SK-N-SH (cell line): ENCODE measurements around the gene NPRL2. TPM values are rescaled to one million over a fixed set of nuclear protein-coding genes. Genes with fewer than 3 reads are reported as not detected.

ENCODE experiments used
- CTCF ChIA-PET: fragments of 300-600, 350-600 bp; formaldehyde crosslinking; extraction: SDS; loops from one replicate; lab custom pipeline; 2021; lab: Yijun Ruan, JAX
- POLR2A ChIA-PET: fragments of 350-600 bp; sonication (Branson Sonifier 250); formaldehyde crosslinking; extraction: SDS; loops from one replicate; lab custom pipeline; 2020; ENCODE audit warnings: antibody characterized with exemption, inconsistent platforms; lab: Yijun Ruan, JAX
- DNase-seq: peaks from one replicate; pipeline ENCODE4 v3.0.0; 2012
- H2AFZ ChIP-seq: fragments of 200-600 bp; sonication (generic); 2 replicates; pipeline ENCODE4 v1.8.1; 2016; ENCODE audit warnings: antibody characterized with exemption, mild to moderate bottlenecking, low read depth
- H3F3A ChIP-seq: fragments of 200-600 bp; sonication (generic); replicated peaks from 2 replicates; pipeline ENCODE3; 2016; ENCODE audit warnings: antibody characterized with exemption, mild to moderate bottlenecking; ENCODE audit not compliant: insufficient read depth
- H3K27ac ChIP-seq, 2 experiments: fragments of 200-500 bp in 1 of 2; fragments of 200-600 bp in 1 of 2; sonication (Bioruptor generic) in 1 of 2; sonication (generic), shearing (Covaris generic) in 1 of 2; 2 replicates each; pipeline versions ENCODE4 v1.5.1 to v1.6.1; 2014 to 2016; ENCODE audit warnings: low read depth in 2 of 2, inconsistent platforms in 1 of 2, low read length in 1 of 2, mild to moderate bottlenecking in 1 of 2, mixed read lengths in 1 of 2
- H3K27me3 ChIP-seq: fragments of 200-600 bp; sonication (generic), shearing (Covaris generic); 2 replicates; pipeline ENCODE4 v1.6.1; 2016; ENCODE audit warnings: mixed run types; ENCODE audit not compliant: insufficient read depth
- H3K36me3 ChIP-seq, 2 experiments: fragments of 200-500 bp in 1 of 2; fragments of 200-600 bp in 1 of 2; sonication (Bioruptor generic) in 1 of 2; sonication (generic) in 1 of 2; replicated peaks in 1 of 2; 2 replicates each; pipeline versions ENCODE3 to v1.5.1; 2014 to 2016; ENCODE audit warnings: low read length in 1 of 2, mild to moderate bottlenecking in 1 of 2; ENCODE audit not compliant: insufficient read depth in 2 of 2, control insufficient read depth in 1 of 2
- H3K4me1 ChIP-seq, 2 experiments: fragments of 200-500 bp in 1 of 2; fragments of 200-600 bp in 1 of 2; sonication (Bioruptor generic) in 1 of 2; sonication (generic), shearing (Covaris generic) in 1 of 2; 2 replicates each; pipeline versions ENCODE4 v1.5.1 to v1.6.1; 2014 to 2016; ENCODE audit warnings: low read depth in 1 of 2, low read length in 1 of 2, mixed run types in 1 of 2; ENCODE audit not compliant: insufficient read depth in 2 of 2, control insufficient read depth in 1 of 2
- H3K4me2 ChIP-seq: fragments of 200-600 bp; sonication (generic), shearing (Covaris generic); 2 replicates; pipeline ENCODE4 v1.6.1; 2017; ENCODE audit warnings: mixed run types
- H3K4me3 ChIP-seq, 2 experiments: fragments of 200-500 bp in 1 of 2; fragments of 200-600 bp in 1 of 2; sonication (Bioruptor generic) in 1 of 2; sonication (generic), shearing (Covaris generic) in 1 of 2; 2 replicates each; pipeline versions ENCODE4 v1.5.1 to v1.8.1; 2014 to 2016; ENCODE audit warnings: low read depth in 2 of 2, inconsistent platforms in 1 of 2, low read length in 1 of 2, mild to moderate bottlenecking in 1 of 2, mixed read lengths in 1 of 2, moderate library complexity in 1 of 2
- H3K79me2 ChIP-seq: fragments of 200-600 bp; sonication (generic); 2 replicates; pipeline ENCODE4 v1.8.1; 2017; ENCODE audit warnings: mild to moderate bottlenecking; ENCODE audit not compliant: insufficient read depth
- H3K9ac ChIP-seq: fragments of 200-600 bp; sonication (generic); 2 replicates; pipeline ENCODE4 v1.6.1; 2017; ENCODE audit warnings: mixed run types
- H3K9me2 ChIP-seq: fragments of 200-600 bp; sonication (generic); 2 replicates; pipeline ENCODE4 v1.6.1; 2017; ENCODE audit warnings: mixed run types
- H3K9me3 ChIP-seq: fragments of 200-600 bp; sonication (generic); 2 replicates; pipeline ENCODE4 v1.6.1; 2017; ENCODE audit warnings: mixed run types, mild to moderate bottlenecking, moderate library complexity
- H4K20me1 ChIP-seq: fragments of 200-600 bp; sonication (generic); 2 replicates; pipeline ENCODE4 v1.6.1; 2017; ENCODE audit warnings: mild to moderate bottlenecking, mixed run types; ENCODE audit not compliant: insufficient read depth
- CHD2 ChIP-seq: fragments of 150-350 bp; IDR thresholded peaks from 2 replicates; pipeline ENCODE4 v1.6.1; 2018; ENCODE audit warnings: low read length; ENCODE audit not compliant: partially characterized antibody
- FOSL2 ChIP-seq: IDR thresholded peaks from 2 replicates; pipeline ENCODE4 v1.4.0; 2012; ENCODE audit warnings: low read depth, mild to moderate bottlenecking, moderate library complexity, borderline replicate concordance
- FOXJ3 ChIP-seq: sonication (generic); formaldehyde crosslinking; IDR thresholded peaks from 2 replicates; pipeline ENCODE4 v1.5.1; 2020; ENCODE audit warnings: mild to moderate bottlenecking, missing genetic modification reagents
- GABPA ChIP-seq: IDR thresholded peaks from 2 replicates; pipeline ENCODE4 v1.4.0; 2012; ENCODE audit warnings: low read depth, mild to moderate bottlenecking
- GATA2 ChIP-seq: sonication (generic); formaldehyde crosslinking; IDR thresholded peaks from 2 replicates; pipeline ENCODE4 v1.5.0; 2020; ENCODE audit warnings: mild to moderate bottlenecking, missing genetic modification reagents
- JUND ChIP-seq: IDR thresholded peaks from 2 replicates; pipeline ENCODE4 v1.4.0; 2012
- MAX ChIP-seq: IDR thresholded peaks from 2 replicates; pipeline ENCODE4 v1.4.0; 2012; ENCODE audit warnings: low read depth
- MXI1 ChIP-seq: IDR thresholded peaks from 2 replicates; pipeline ENCODE4 v1.6.1; 2012; ENCODE audit warnings: mild to moderate bottlenecking, low read depth, low read length, improper control_type of control experiment
- NFIC ChIP-seq: IDR thresholded peaks from 2 replicates; pipeline ENCODE4 v1.4.0; 2012; ENCODE audit warnings: borderline replicate concordance
- POLR2AphosphoS5 ChIP-seq: IDR thresholded peaks from 2 replicates; pipeline ENCODE4 v1.6.1; 2012; ENCODE audit warnings: low read depth, low read length
- RAD21 ChIP-seq: IDR thresholded peaks from 2 replicates; pipeline ENCODE4 v1.6.1; 2012; ENCODE audit warnings: mild to moderate bottlenecking, low read length
- RCOR1 ChIP-seq: fragments of 150-350 bp; IDR thresholded peaks from 2 replicates; pipeline ENCODE4 v1.6.1; 2017; ENCODE audit warnings: antibody characterized with exemption, low read length
- RFX5 ChIP-seq: IDR thresholded peaks from 2 replicates; pipeline ENCODE4 v1.6.1; 2012; ENCODE audit warnings: mild to moderate bottlenecking, improper control_type of control experiment, low read length
- SIN3A ChIP-seq: IDR thresholded peaks from 2 replicates; pipeline ENCODE4 v1.6.1; 2012; ENCODE audit warnings: low read depth, mild to moderate bottlenecking, low read length, moderate library complexity, borderline replicate concordance
- SMC3 ChIP-seq: IDR thresholded peaks from 2 replicates; pipeline ENCODE4 v1.6.1; 2012; ENCODE audit warnings: low read depth, low read length, improper control_type of control experiment
- TCF12 ChIP-seq: IDR thresholded peaks from 2 replicates; pipeline ENCODE4 v1.4.0; 2012
- TEAD4 ChIP-seq: IDR thresholded peaks from 2 replicates; pipeline ENCODE4 v1.4.0; 2012; ENCODE audit warnings: mild to moderate bottlenecking, borderline replicate concordance; ENCODE audit not compliant: insufficient read depth
- USF2 ChIP-seq: fragments of 150-350 bp; IDR thresholded peaks from 2 replicates; pipeline ENCODE4 v1.6.1; 2017; ENCODE audit warnings: antibody characterized with exemption, low read length, low read depth, borderline replicate concordance
- ZBTB33 ChIP-seq: IDR thresholded peaks from 2 replicates; pipeline ENCODE4 v1.4.0; 2012; ENCODE audit warnings: low read depth, borderline replicate concordance
- WGBS: methylation state at CpG from one replicate; pipeline ENCODE4 v1.1.6; 2017; ENCODE audit warnings: low lambda C conversion rate; 5-methylcytosine and 5-hydroxymethylcytosine counted together
- polyA plus RNA-seq, 3 experiments: library from polyadenylated mRNA; depleted of rRNA; stranded (reverse); fragments of >200 nt; gene quantifications; 2 replicates each; pipeline ENCODE4 v1.2.3, GENCODE V29; 2012
- TF ChIP-seq, protein P1 (sequence below): fragments of 200-600 bp; sonication (generic); IDR thresholded peaks from 2 replicates; pipeline ENCODE4 v1.6.1; 2017; ENCODE audit warnings: antibody characterized with exemption, mild to moderate bottlenecking, moderate library complexity

Gene NPRL2
- polyA plus RNA-seq, 1 of the 3 experiments (the other 2 are of a cell fraction): 43.6 TPM

GRCh38 chr3:50325497-50326181 is 24.9 kb downstream of the NPRL2 start:
- peaks cover 0 to 25% of the 10 kb centered on the region in 2 experiments; a peak in 2 of 4 replicates for H3K4me1 ChIP-seq
- H3K36me3 ChIP-seq: peaks cover 4 to 31% of the 10 kb centered on the region in 2 experiments
- H3K79me2 ChIP-seq: peaks cover 27% of the 10 kb centered on the region
- WGBS: 89% methylated on average over 11 of the region's 11 CpGs
- no peaks in the 10 kb centered on the region for H3K9me3 ChIP-seq
- H4K20me1 ChIP-seq: no peaks in the 10 kb centered on the region
- no peak overlapping the region for H3K27ac ChIP-seq
- no peak overlapping the region for H2AFZ ChIP-seq
- H3K9me2 ChIP-seq: no peaks in the 10 kb centered on the region
- ChIA-PET CTCF (interaction anchor here (1.0 to 2.4 kb wide), 10 partner anchors 9 to 225 kb away, joined by 3 to 16 read pairs (median 4); partner anchors contain the start of genes HYAL1, HYAL3 and NAA80), POLR2A (no interaction called here)
- no peak overlapping the region for H3K4me2 ChIP-seq
- no peak overlapping the region for H3K9ac ChIP-seq
- H3K27me3 ChIP-seq: no peaks in the 10 kb centered on the region
- TF ChIP-seq SMC3: no peak
- no peak for TF ChIP-seq NFIC
- no peak for TF ChIP-seq JUND
- TF ChIP-seq MXI1: no peak
- TF ChIP-seq, protein P1, sequence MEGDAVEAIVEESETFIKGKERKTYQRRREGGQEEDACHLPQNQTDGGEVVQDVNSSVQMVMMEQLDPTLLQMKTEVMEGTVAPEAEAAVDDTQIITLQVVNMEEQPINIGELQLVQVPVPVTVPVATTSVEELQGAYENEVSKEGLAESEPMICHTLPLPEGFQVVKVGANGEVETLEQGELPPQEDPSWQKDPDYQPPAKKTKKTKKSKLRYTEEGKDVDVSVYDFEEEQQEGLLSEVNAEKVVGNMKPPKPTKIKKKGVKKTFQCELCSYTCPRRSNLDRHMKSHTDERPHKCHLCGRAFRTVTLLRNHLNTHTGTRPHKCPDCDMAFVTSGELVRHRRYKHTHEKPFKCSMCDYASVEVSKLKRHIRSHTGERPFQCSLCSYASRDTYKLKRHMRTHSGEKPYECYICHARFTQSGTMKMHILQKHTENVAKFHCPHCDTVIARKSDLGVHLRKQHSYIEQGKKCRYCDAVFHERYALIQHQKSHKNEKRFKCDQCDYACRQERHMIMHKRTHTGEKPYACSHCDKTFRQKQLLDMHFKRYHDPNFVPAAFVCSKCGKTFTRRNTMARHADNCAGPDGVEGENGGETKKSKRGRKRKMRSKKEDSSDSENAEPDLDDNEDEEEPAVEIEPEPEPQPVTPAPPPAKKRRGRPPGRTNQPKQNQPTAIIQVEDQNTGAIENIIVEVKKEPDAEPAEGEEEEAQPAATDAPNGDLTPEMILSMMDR: no peak
- no peak for TF ChIP-seq GABPA
- no peak for TF ChIP-seq ZBTB33
- TF ChIP-seq POLR2AphosphoS5: no peak
- DNase-seq: no peak
- peaks cover 31% of the 10 kb centered on the region for H3F3A ChIP-seq
- H3K4me3 ChIP-seq: no peak overlapping the region

GRCh38 chr3:50325113-50325480 is 25.5 kb downstream of the NPRL2 start:
- no peaks in the 10 kb centered on the region for H3K27me3 ChIP-seq
- no peak for DNase-seq
- H3K4me3 ChIP-seq: no peak overlapping the region
- CTCF ChIA-PET: interaction anchor here (0.6 to 6.0 kb wide), 19 partner anchors 10 to 225 kb away, joined by 3 to 60 read pairs (median 4); partner anchors contain the start of genes HYAL1, HYAL3 and NAA80
- no peak overlapping the region for H3K27ac ChIP-seq
- peaks cover 31% of the 10 kb centered on the region for H3K79me2 ChIP-seq
- H3K9ac ChIP-seq: no peak overlapping the region
- no peak overlapping the region for H3K4me2 ChIP-seq
- H3K4me1 ChIP-seq: peaks cover 0 to 30% of the 10 kb centered on the region in 2 experiments; a peak in 2 of 4 replicates
- H4K20me1 ChIP-seq: no peaks in the 10 kb centered on the region
- WGBS: 68% methylated on average over 2 of the region's 2 CpGs
- H3F3A ChIP-seq: peaks cover 26% of the 10 kb centered on the region
- no peaks in the 10 kb centered on the region for H3K9me2 ChIP-seq
- H2AFZ ChIP-seq: no peak overlapping the region
- no peaks in the 10 kb centered on the region for H3K9me3 ChIP-seq
- POLR2A ChIA-PET: interaction anchor here (1.7 kb wide), 1 partner anchor 33 kb away, joined by 6 read pairs; the partner anchor contains the start of gene IFRD2
- H3K36me3 ChIP-seq: peaks cover under 1 to 26% of the 10 kb centered on the region in 2 experiments
- TF ChIP-seq SIN3A: no peak
- TF ChIP-seq NFIC: no peak
- TF ChIP-seq FOXJ3 (CRISPR knock-in tag): no peak
- TF ChIP-seq RFX5: no peak
- TF ChIP-seq TEAD4: no peak
- TF ChIP-seq TCF12: no peak
- no peak for TF ChIP-seq RAD21
- TF ChIP-seq SMC3: no peak
- no peak for TF ChIP-seq FOSL2
- TF ChIP-seq ZBTB33: no peak
- no peak for TF ChIP-seq USF2
- TF ChIP-seq CHD2: no peak
- no peak for TF ChIP-seq GABPA
- no peak for TF ChIP-seq MAX
- TF ChIP-seq GATA2 (CRISPR knock-in tag): no peak
- no peak for TF ChIP-seq RCOR1
- no peak for TF ChIP-seq JUND
